CD4-positive, alpha-beta T cell treated with Interleukin-6 at 100 ng/mL for 8 hours (primary cell): Measurements from ENCODE around the gene ZNF236.
A peak's percentile ranks its signal among the peaks of the same experiment; 100 is the strongest.

Source experiments
- DNase-seq: peaks from one replicate; pipeline ENCODE4 v3.0.0-alpha.2; 2020; ENCODE audit warnings: mixed read lengths, low spot score

ZNF236 gene

DNA sequence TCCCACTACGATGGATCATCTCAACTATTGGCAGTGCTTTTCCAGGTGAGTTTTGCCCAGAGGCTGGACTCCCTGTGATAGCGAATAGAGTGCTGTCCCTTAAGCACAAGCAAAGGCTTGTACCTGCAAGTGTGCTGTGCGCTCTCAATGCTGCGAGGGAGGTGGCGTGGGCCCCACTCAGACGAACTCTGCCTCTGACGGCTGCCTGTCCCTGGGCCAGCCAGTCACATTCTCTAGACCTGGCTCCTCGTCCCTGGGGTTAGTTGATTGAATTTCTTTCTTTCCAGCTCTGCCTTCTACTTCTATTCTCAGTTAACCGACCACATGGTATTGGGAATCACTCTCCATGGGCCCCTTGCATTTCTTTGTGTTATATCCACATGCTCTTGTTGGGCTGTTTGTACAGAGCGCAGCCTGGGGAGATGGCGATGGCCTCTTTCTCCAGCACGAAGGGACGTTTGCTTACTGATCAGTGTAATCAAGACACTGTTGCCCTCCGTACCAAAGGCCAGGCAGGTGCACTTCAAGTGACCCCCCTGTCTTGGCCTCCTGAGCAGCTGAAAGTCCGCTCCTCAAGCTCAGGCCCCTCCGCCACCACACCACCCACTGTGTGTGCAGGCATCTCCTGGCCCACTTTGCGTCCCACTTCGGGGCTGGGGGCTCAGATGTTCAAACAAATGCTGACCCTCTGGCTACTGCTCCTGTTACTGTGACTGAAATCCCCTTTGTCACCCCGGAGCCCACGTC is 151.3 kb downstream of the ZNF236 start:
- no peak for DNase-seq

- no peak for DNase-seq
These were observed 152.0 kb downstream of the ZNF236 start for GRCh38 chr18:76974386-76974785.

DNA sequence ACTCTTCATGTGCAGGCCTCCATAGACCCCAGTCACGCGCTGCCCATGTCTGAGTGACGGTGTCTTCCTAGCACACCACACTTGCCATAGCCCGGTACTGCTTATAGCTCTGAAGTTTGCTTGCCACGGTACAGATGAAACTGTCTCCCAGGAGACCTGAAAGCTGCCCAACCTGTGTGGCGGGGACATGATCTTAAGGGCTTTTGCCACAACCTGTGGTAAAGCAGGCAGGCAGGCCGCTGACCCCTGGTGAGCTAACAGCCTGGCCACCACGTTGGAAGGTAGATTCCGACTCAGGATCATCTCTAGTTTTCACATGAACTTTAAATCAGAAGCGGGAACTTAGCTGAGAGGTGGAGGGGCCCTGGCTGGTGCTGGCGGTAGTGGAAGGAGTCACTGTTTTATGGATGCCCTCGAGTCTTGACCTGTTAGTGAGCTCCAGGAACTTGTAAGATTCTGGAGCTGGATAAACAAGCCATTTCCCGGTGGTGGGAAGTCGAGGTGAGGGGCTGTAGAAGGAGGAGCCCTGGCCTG is 153.3 kb downstream of the ZNF236 start:
- DNase-seq, result no peak

DNA sequence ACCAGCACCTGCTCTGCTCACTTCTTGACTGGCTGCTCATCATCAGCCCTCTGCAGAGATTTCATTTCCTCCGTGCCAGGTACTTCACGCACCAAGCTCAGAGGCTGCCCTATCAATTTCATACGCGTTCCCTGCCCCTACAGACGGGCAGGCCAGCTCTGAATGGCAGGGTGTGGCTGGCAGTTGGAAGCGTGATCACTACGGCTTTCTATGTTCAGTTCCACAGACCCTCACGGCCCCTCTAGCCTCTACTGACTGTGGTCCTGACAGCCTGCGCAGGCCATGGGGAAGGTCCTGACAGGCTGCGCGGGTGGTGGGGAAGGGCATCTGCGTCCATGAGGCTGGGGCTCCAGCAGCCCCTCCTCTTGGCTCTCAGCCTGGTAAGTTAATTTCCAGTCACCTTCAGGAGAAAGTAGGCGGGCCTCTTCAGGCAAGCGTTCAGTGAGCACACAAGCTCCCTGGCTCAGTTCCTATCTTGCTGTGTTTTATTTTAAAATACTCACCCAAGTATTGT is 154.8 kb downstream of the ZNF236 start:
- DNase-seq, result no peak

- DNase-seq, result no peak
These were observed 155.4 kb downstream of the ZNF236 start for GRCh38 chr18:76977684-76978232.

- no peak for DNase-seq
These were observed 156.3 kb downstream of the ZNF236 start for GRCh38 chr18:76978616-76979015.

- no peak for DNase-seq
These were observed 156.9 kb downstream of the ZNF236 start for GRCh38 chr18:76979111-76979751.

GRCh38 chr18:76979906-76980305 is 157.5 kb downstream of the ZNF236 start:
- no peak for DNase-seq

- DNase-seq, result no peak
These were observed 158.5 kb downstream of the ZNF236 start for GRCh38 chr18:76980663-76981395.

GRCh38 chr18:76981396-76981968 is 159.1 kb downstream of the ZNF236 start:
- DNase-seq, result no peak

DNA sequence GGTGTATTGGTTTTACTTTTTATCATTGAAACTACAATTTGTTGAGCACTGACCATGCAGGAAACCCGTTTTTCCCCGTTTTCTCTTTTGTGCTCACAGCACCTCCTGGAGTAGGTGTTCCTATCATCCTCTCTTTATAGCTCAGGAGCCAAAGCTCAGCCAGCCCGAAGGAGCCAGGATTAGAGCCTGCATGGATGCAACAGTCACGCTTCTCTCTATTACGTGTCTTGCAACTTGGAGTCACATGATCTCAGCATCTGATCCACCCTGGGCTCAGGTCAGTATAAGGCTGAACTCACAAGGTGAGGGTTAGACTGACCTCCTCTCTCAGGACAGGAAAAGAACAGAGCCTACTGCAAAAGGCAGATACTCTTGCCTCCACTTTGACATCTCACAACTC is 159.7 kb downstream of the ZNF236 start:
- DNase-seq, result no peak

- DNase-seq, result peak; percentile 82
These were observed 160.7 kb downstream of the ZNF236 start for GRCh38 chr18:76982841-76983583.

- DNase-seq, result no peak
These were observed 161.3 kb downstream of the ZNF236 start for GRCh38 chr18:76983613-76984051.

GRCh38 chr18:76984193-76985155 is 162.1 kb downstream of the ZNF236 start:
- no peak for DNase-seq

- no peak for DNase-seq
These were observed 163.0 kb downstream of the ZNF236 start for GRCh38 chr18:76985156-76985950.

- no peak for DNase-seq
These were observed 163.5 kb downstream of the ZNF236 start for GRCh38 chr18:76985951-76986236.

- no peak for DNase-seq
These were observed 164.0 kb downstream of the ZNF236 start for GRCh38 chr18:76986406-76986805.

- DNase-seq, result no peak
These were observed 165.9 kb downstream of the ZNF236 start for GRCh38 chr18:76988031-76988826.
